Stomach (tissue), 9 donors: ENCODE data around the gene YAF2. TPM values are rescaled to one million over a fixed set of nuclear protein-coding genes. Genes with fewer than 3 reads are reported as not detected.

Source experiments
- DNase-seq, 2 donors: peaks; one replicate each; pipeline versions ENCODE4 v3.0.0 to v3.0.0-alpha.2; 2013 to 2019
- H3K27ac ChIP-seq, 5 donors: fragments of 200-600 bp in 4 of 5; sonication (generic) in 4 of 5; one replicate each; pipeline ENCODE4 v1.5.1; 2013 to 2019; ENCODE audit warnings: mild to moderate bottlenecking in 1 of 5, moderate library complexity in 1 of 5
- H3K27me3 ChIP-seq, 3 donors: fragments of 200-600 bp; sonication (generic); one replicate each; pipeline ENCODE4 v1.5.1; 2017 to 2019; ENCODE audit warnings: mixed run types in 1 of 3
- H3K36me3 ChIP-seq, 4 donors: fragments of 200-600 bp; sonication (generic); 1 replicate in 3 of 4; 2 replicates in 1 of 4; pipeline ENCODE4 v1.5.1; 2016 to 2019
- H3K4me1 ChIP-seq, 4 donors: fragments of 200-600 bp; sonication (generic); one replicate each; pipeline ENCODE4 v1.5.1; 2016 to 2019
- H3K4me3 ChIP-seq, 4 donors: fragments of 200-600 bp; sonication (generic) in 3 of 4; one replicate each; pipeline ENCODE4 v1.5.1; 2016 to 2019; ENCODE audit warnings: mild to moderate bottlenecking in 1 of 4
- H3K9me3 ChIP-seq, 4 donors: fragments of 200-600 bp; sonication (generic); one replicate each; pipeline ENCODE4 v1.5.1; 2016 to 2019
- CTCF ChIP-seq, 7 experiments: fragments of 450-650 bp in 4 of 7; fragments of 200-600 bp in 3 of 7; sonication (generic) in 3 of 7; IDR thresholded peaks; one replicate each; pipeline ENCODE4 v1.5.1; 2016 to 2019; ENCODE audit warnings: antibody characterized with exemption in 7 of 7, control low read depth in 2 of 7, mild to moderate bottlenecking in 1 of 7
- EP300 ChIP-seq: sonication (generic); formaldehyde crosslinking; IDR thresholded peaks from one replicate; pipeline ENCODE4 v1.6.1; 2017; ENCODE audit warnings: antibody characterized with exemption
- POLR2A ChIP-seq, 4 donors: fragments of 450-650 bp; IDR thresholded peaks; one replicate each; pipeline ENCODE4 v1.6.1; 2016; ENCODE audit warnings: antibody characterized with exemption in 4 of 4, control low read depth in 2 of 4, mild to moderate bottlenecking in 1 of 4, moderate library complexity in 1 of 4
- POLR2AphosphoS5 ChIP-seq, 3 donors: sonication (generic); formaldehyde crosslinking; IDR thresholded peaks; one replicate each; pipeline ENCODE4 v1.6.1; 2016; ENCODE audit warnings: antibody characterized with exemption in 3 of 3
- WGBS, 5 donors: extraction: QIAGEN DNeasy Blood & Tissue Kit in 3 of 5; methylation state at CpG; one replicate each; pipeline versions ENCODE4 v1.1.5 to v1.1.7; 2013 to 2018; 5-methylcytosine and 5-hydroxymethylcytosine counted together
- intact Hi-C: fragments of 100-400 bp; cut with DNase I; formaldehyde crosslinking; loops from one replicate; pipeline ENCODE4 v1.15.1; 2023; ENCODE audit warnings: low total_unique reads
- polyA plus RNA-seq, 3 donors: library from polyadenylated mRNA; stranded (reverse); fragments of 200-250 nt; gene quantifications; one replicate each; pipeline ENCODE4 v1.2.3, GENCODE V29; 2013
- total RNA-seq, 5 donors: library from RNA; depleted of rRNA; stranded (reverse); fragments of >200 nt; gene quantifications; one replicate each; pipeline versions ENCODE4 v1.1.0 to v1.2.3, GENCODE V29; 2014 to 2016
- donor health status: healthy with polysubstance abuse.
- donor health status: Bipolar disorder and iron deficiency.
- donor health status: healthy.

YAF2 gene
- total and polyA plus RNA-seq, 8 donors, result 8.7 to 91.0 (median 36.6) TPM

- intact Hi-C loops, result no loop called here
- DNase-seq, result no peak
- H3K36me3 ChIP-seq, result peaks cover 0 to 25% (median 15%) of the 10 kb centered on the region in 4 donors
- H3K27me3 ChIP-seq, result no peaks in the 10 kb centered on the region
- H3K9me3 ChIP-seq, result no peaks in the 10 kb centered on the region
- TF ChIP-seq POLR2AphosphoS5 (IDR thresholded peaks at IDR 0.05), result no peak
- no peak for TF ChIP-seq EP300
- no peak for TF ChIP-seq CTCF (IDR thresholded peaks at IDR 0.05)
- TF ChIP-seq POLR2A (IDR thresholded peaks at IDR 0.05), result no peak
- H3K4me3 ChIP-seq, result no peak overlapping the region
- no peak overlapping the region for H3K27ac ChIP-seq
- peaks cover 0 to 11% (median 3%) of the 10 kb centered on the region in 4 donors for H3K4me1 ChIP-seq
- whole genome bisulfite sequencing, 5 donors, result 53 to 75% (median 54%) methylated on average over 2 of the region's 2 CpGs
These were observed 57.0 kb downstream of the YAF2 start for GRCh38 chr12:42180990-42181596.

- Histone ChIP-seq H3K4me3 (no peak overlapping the region), H3K9me3 (no peaks in the 10 kb centered on the region), H3K36me3 (peaks cover 0 to 26% (median 13%) of the 10 kb centered on the region in 4 donors), H3K27me3 (no peaks in the 10 kb centered on the region), H3K4me1 (peaks cover 0 to 15% (median 3%) of the 10 kb centered on the region in 4 donors), H3K27ac (no peak overlapping the region)
- TF ChIP-seq POLR2A (IDR thresholded peaks at IDR 0.05) (no peak), EP300 (no peak), CTCF (IDR thresholded peaks at IDR 0.05) (no peak), POLR2AphosphoS5 (IDR thresholded peaks at IDR 0.05) (no peak)
- no peak for DNase-seq
- intact Hi-C loops, result no loop called here
- WGBS, 5 donors, result 79 to 89% (median 86%) methylated on average over 2 of the region's 2 CpGs
These were observed 59.9 kb downstream of the YAF2 start for GRCh38 chr12:42178101-42178500.

GRCh38 chr12:42174978-42175377 is 63.1 kb downstream of the YAF2 start:
- H3K9me3 ChIP-seq, result no peaks in the 10 kb centered on the region
- WGBS, 5 donors, result 96 to 100% (median 97%) methylated on average over 1 of the region's 1 CpG
- TF ChIP-seq POLR2A (IDR thresholded peaks at IDR 0.05), result no peak
- TF ChIP-seq EP300, result no peak
- TF ChIP-seq POLR2AphosphoS5 (IDR thresholded peaks at IDR 0.05), result no peak
- no peak for TF ChIP-seq CTCF (IDR thresholded peaks at IDR 0.05)
- H3K4me1 ChIP-seq, result peaks cover 0 to 9% (median 0%) of the 10 kb centered on the region in 4 donors
- no peak overlapping the region for H3K27ac ChIP-seq
- intact Hi-C loops, result no loop called here
- no peak overlapping the region for H3K4me3 ChIP-seq
- no peak for DNase-seq
- H3K27me3 ChIP-seq, result no peaks in the 10 kb centered on the region
- H3K36me3 ChIP-seq, result peaks cover 0 to 31% (median 22%) of the 10 kb centered on the region in 4 donors

- no peak for DNase-seq
- TF ChIP-seq CTCF (IDR thresholded peaks at IDR 0.05) (no peak), EP300 (no peak), POLR2AphosphoS5 (IDR thresholded peaks at IDR 0.05) (no peak), POLR2A (IDR thresholded peaks at IDR 0.05) (no peak)
- intact Hi-C loops, result no loop called here
These were observed 64.0 kb downstream of the YAF2 start for GRCh38 chr12:42173961-42174521.

More at GRCh38 chr12:42173961-42174521, 64.0 kb downstream of the YAF2 start:
- no peaks in the 10 kb centered on the region for H3K9me3 ChIP-seq
- peaks cover 0 to 30% (median 19%) of the 10 kb centered on the region in 4 donors for H3K36me3 ChIP-seq
- no peak overlapping the region for H3K27ac ChIP-seq
- no peak overlapping the region for H3K4me3 ChIP-seq
- no peaks in the 10 kb centered on the region for H3K27me3 ChIP-seq
- H3K4me1 ChIP-seq, result peaks cover 0 to 9% (median 0%) of the 10 kb centered on the region in 4 donors
